ENCODE results near the gene BBOX1. TPM values are rescaled to one million over a fixed set of nuclear protein-coding genes. Genes with fewer than 3 reads are reported as not detected.
"Not testable (repeated sequence)": the region's sequence is repeated elsewhere in the genome, so short reads cannot be mapped to it uniquely, and the experiment has no call there.

The BBOX1 gene
- total RNA-seq, 4 donors from 2014 or later = not detected

- H3K4me1 ChIP-seq = no peaks in the 10 kb centered on the region
- no peak overlapping the region for H3K27ac ChIP-seq
- no peak for DNase-seq
- H3K36me3 ChIP-seq = no peaks in the 10 kb centered on the region
- intact Hi-C loops (cut with DNase I; ENCODE audit: low total_unique reads) = no loop called here
- no peaks in the 10 kb centered on the region for H3K27me3 ChIP-seq
- in situ Hi-C loops (cut with MboI; ENCODE audit: low pct_ligation_motif_present in 1 of 4, low pct_unique_long_range_greater_than_20kb in 1 of 4, low sequenced_read_pairs in 3 of 4) = no loop called here
- no peak for TF ChIP-seq POLR2A (IDR thresholded peaks at IDR 0.05)
- TF ChIP-seq POLR2AphosphoS5 (IDR thresholded peaks at IDR 0.05) = no peak
- TF ChIP-seq CTCF (IDR thresholded peaks at IDR 0.05) = no peak
- TF ChIP-seq EP300 (IDR thresholded peaks at IDR 0.05; ENCODE audit: low read depth) = no peak
- H3K4me3 ChIP-seq = no peak overlapping the region
- H3K9me3 ChIP-seq = no peaks in the 10 kb centered on the region
These were observed 90.2 kb downstream of the BBOX1 start for GRCh38 chr11:27130806-27131205.

- H3K36me3 ChIP-seq; H3K9me3 ChIP-seq; in situ Hi-C loops (cut with MboI; ENCODE audit: low pct_ligation_motif_present in 1 of 4, low pct_unique_long_range_greater_than_20kb in 1 of 4, low sequenced_read_pairs in 3 of 4); DNase-seq; H3K27ac ChIP-seq; H3K4me1 ChIP-seq; intact Hi-C loops (cut with DNase I; ENCODE audit: low total_unique reads); H3K27me3 ChIP-seq; H3K4me3 ChIP-seq: not testable (repeated sequence)
- WGBS, 2 donors (ENCODE audit: low coverage in 1 of 2) = 79 to 87% methylated on average over 3 to 8 of the region's 8 CpGs
These were observed 95.3 kb downstream of the BBOX1 start for GRCh38 chr11:27135924-27136329.

GRCh38 chr11:27138716-27139115, 98.1 kb downstream of the BBOX1 start:
- Histone ChIP-seq H3K27me3 (no peaks in the 10 kb centered on the region), H3K4me3 (no peak overlapping the region), H3K27ac (no peak overlapping the region), H3K9me3 (peaks cover 3% of the 10 kb centered on the region in 2 donors), H3K4me1 (no peaks in the 10 kb centered on the region), H3K36me3 (no peaks in the 10 kb centered on the region)
- intact Hi-C loops (cut with DNase I; ENCODE audit: low total_unique reads) (no loop called here), in situ Hi-C loops (cut with MboI; ENCODE audit: low pct_ligation_motif_present in 1 of 4, low pct_unique_long_range_greater_than_20kb in 1 of 4, low sequenced_read_pairs in 3 of 4) (no loop called here)
- TF ChIP-seq POLR2A (IDR thresholded peaks at IDR 0.05) (no peak), EP300 (IDR thresholded peaks at IDR 0.05; ENCODE audit: low read depth) (no peak), POLR2AphosphoS5 (IDR thresholded peaks at IDR 0.05) (no peak), CTCF (IDR thresholded peaks at IDR 0.05) (no peak)
- no peak for DNase-seq

GRCh38 chr11:27139742-27140367, 99.2 kb downstream of the BBOX1 start:
- intact Hi-C loops (cut with DNase I; ENCODE audit: low total_unique reads) = no loop called here

More at GRCh38 chr11:27139742-27140367, 99.2 kb downstream of the BBOX1 start:
- no peaks in the 10 kb centered on the region for H3K27me3 ChIP-seq
- in situ Hi-C loops (cut with MboI; ENCODE audit: low pct_ligation_motif_present in 1 of 4, low pct_unique_long_range_greater_than_20kb in 1 of 4, low sequenced_read_pairs in 3 of 4) = no loop called here
- TF ChIP-seq CTCF (IDR thresholded peaks at IDR 0.05) = no peak
- no peak for TF ChIP-seq EP300 (IDR thresholded peaks at IDR 0.05; ENCODE audit: low read depth)
- TF ChIP-seq POLR2A (IDR thresholded peaks at IDR 0.05) = no peak
- no peak for TF ChIP-seq POLR2AphosphoS5 (IDR thresholded peaks at IDR 0.05)
- no peak for DNase-seq
- no peak overlapping the region for H3K4me3 ChIP-seq
- H3K9me3 ChIP-seq = peaks cover 3% of the 10 kb centered on the region in 2 donors
- no peaks in the 10 kb centered on the region for H3K36me3 ChIP-seq
- no peak overlapping the region for H3K27ac ChIP-seq
- no peaks in the 10 kb centered on the region for H3K4me1 ChIP-seq

Measured in transverse colon (tissue), 4 donors.